ENCODE measurements around the gene LHX2. TPM values are rescaled to one million over a fixed set of nuclear protein-coding genes. Genes with fewer than 3 reads are reported as not detected.

Gene LHX2
- total and polyA plus RNA-seq, 2 of the 13 experiments (the other 11 are each of a cell fraction or from before 2014, with no cell fraction given), result not detected

GRCh38 chr9:124000161-124000783 lies 11.3 kb upstream of the LHX2 start:
- ATAC-seq (peak; percentile 29; the same call in 1 of the 3 replicates), DNase-seq (ENCODE audit: low spot score) (no peak), FAIRE-seq (no peak)
- Histone ChIP-seq H3K36me3 (replicated peaks in 1 of 2; ENCODE audit: control insufficient read depth in 1 of 2, insufficient read depth in 2 of 2, low read length in 2 of 2) (no peaks in the 10 kb centered on the region), H3K27me3 (ENCODE audit: control insufficient read depth in 1 of 2, insufficient read depth in 2 of 2, low read length in 2 of 2) (peaks cover 22 to 86% of the 10 kb centered on the region in 2 experiments; a peak in 4 of 5 replicates), H3K9me3 (ENCODE audit: low read length) (no peaks in the 10 kb centered on the region), H3K4me1 (ENCODE audit: insufficient read depth, low read length) (peaks cover 20% of the 10 kb centered on the region), H3K4me2 (ENCODE audit: low read depth, low read length) (peak overlapping the region; percentile 32; the same call in 1 of the 2 replicates), H3K9ac (ENCODE audit: insufficient read depth, low read depth, low read length) (no peak overlapping the region), H3K4me3 (replicated peaks in 1 of 3; ENCODE audit: insufficient read depth in 1 of 3, low read depth in 2 of 3, low read length in 3 of 3) (peak overlapping the region in 1 of 3 experiments; percentile 58; a peak in 2 of 6 replicates), H4K20me1 (ENCODE audit: insufficient read depth, low read length) (no peaks in the 10 kb centered on the region; the same call in 1 of the 2 replicates), H3K79me2 (ENCODE audit: insufficient read depth, low read length) (no peaks in the 10 kb centered on the region), H3K27ac (ENCODE audit: extremely low read length, insufficient read depth, low read length) (no peak overlapping the region), H2AFZ (ENCODE audit: low read length) (no peak overlapping the region)
- intact Hi-C loops (cut with micrococcal nuclease; ENCODE audit: unreplicated experiment) (no loop called here), in situ Hi-C loops (cut with HindIII; ENCODE audit: extremely low pct_ligation_motif_present, low pct_unique_long_range_greater_than_20kb) (no loop called here)
- BruUV-seq (replicated peaks), result no TSS peak
- TF ChIP-seq TRAFD1 (CRISPR knock-in tag; IDR thresholded peaks at IDR 0.05; ENCODE audit: borderline replicate concordance) (no peak), ZNF777 (CRISPR knock-in tag; IDR thresholded peaks at IDR 0.05) (0 out of 2 replicates have a peak, but pooled peaks have one; percentile 45), EZH2 (conservative IDR thresholded peaks at IDR 0.05; ENCODE audit: low read depth, low read length) (peak; percentile 87; the same call in 1 of the 2 replicates), RFX5 (IDR thresholded peaks at IDR 0.05; ENCODE audit: low read depth, low read length) (no peak), MED1 (CRISPR knock-in tag; IDR thresholded peaks at IDR 0.05) (no peak), ZNF841 (CRISPR knock-in tag; IDR thresholded peaks at IDR 0.05; ENCODE audit: borderline replicate concordance) (no peak), ZNF343 (CRISPR knock-in tag; IDR thresholded peaks at IDR 0.05) (no peak), ZNF263 (CRISPR knock-in tag; IDR thresholded peaks at IDR 0.05) (0 out of 2 replicates have a peak, but pooled peaks have one; percentile 12), MAZ (IDR thresholded peaks at IDR 0.05; ENCODE audit: borderline replicate concordance, low read depth, low read length) (no peak), MAZ (CRISPR knock-in tag; IDR thresholded peaks at IDR 0.05; ENCODE audit: low read depth) (no peak), UBTF (CRISPR knock-in tag; IDR thresholded peaks at IDR 0.05) (peak; percentile 20; the same call in 1 of the 2 replicates)
- 3% methylated on average over 16 of the region's 35 CpGs for WGBS (ENCODE audit: low lambda C conversion rate)
- ChIA-PET POLR2A (no interaction called here), CTCF (ENCODE audit: low intra/inter-chr PET ratio, low total read pairs) (no interaction called here)

Measured in HepG2 (cell line).